HG02970 (cell line): ENCODE measurements around the gene PPP1R1B.

Experiments
- ATAC-seq: cut with Tn5 transposase; IDR thresholded peaks from one replicate; pipeline ENCODE4 v1.9.1; 2021; ENCODE audit warnings: mild to moderate bottlenecking, moderate library complexity, moderate number of reproducible peaks; ENCODE audit not compliant: unreplicated experiment, low FRiP score

Gene PPP1R1B

GRCh38 chr17:39600288-39600996, 26.3 kb upstream of the PPP1R1B start:
- no peak for ATAC-seq

- ATAC-seq, result no peak
Observed at GRCh38 chr17:39600997-39601597, 25.7 kb upstream of the PPP1R1B start.

GRCh38 chr17:39601758-39602532, 24.8 kb upstream of the PPP1R1B start:
- no peak for ATAC-seq

- ATAC-seq, result no peak
Observed at GRCh38 chr17:39602533-39603303, 24.0 kb upstream of the PPP1R1B start.

DNA sequence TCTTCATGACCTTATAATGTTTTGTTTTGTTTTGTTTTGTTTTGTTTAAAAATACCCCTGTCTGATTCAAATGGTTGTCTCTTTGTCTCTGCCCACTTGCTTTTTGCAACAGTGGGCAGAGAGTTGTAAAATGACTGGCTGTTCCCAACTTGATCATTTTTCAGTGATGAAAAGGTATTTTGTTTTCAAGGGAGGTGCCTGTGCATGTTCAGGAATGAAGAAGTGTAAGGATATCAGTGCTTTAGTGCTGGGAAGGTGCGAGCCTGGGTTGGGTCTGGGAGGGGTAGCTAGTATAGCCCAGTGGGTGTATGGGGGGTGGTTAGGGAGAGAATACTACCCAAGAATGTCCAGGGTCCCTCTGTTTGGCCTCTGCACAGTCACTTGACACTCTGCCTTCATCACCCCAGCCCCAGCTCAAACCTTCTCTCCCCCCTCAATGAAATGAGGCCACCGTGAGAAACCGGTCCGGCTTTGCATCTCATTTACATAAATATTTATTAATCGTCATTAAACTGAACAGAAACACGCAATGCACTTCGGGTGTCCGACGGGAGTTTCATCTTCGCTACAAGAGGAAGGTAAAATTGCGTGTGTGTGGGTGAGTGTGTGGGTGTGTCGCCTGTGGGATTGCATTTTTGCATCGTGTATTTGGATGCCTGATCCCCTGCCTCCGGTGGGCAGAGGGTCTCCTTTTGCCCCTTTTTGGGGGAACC, 23.3 kb upstream of the PPP1R1B start:
- no peak for ATAC-seq

DNA sequence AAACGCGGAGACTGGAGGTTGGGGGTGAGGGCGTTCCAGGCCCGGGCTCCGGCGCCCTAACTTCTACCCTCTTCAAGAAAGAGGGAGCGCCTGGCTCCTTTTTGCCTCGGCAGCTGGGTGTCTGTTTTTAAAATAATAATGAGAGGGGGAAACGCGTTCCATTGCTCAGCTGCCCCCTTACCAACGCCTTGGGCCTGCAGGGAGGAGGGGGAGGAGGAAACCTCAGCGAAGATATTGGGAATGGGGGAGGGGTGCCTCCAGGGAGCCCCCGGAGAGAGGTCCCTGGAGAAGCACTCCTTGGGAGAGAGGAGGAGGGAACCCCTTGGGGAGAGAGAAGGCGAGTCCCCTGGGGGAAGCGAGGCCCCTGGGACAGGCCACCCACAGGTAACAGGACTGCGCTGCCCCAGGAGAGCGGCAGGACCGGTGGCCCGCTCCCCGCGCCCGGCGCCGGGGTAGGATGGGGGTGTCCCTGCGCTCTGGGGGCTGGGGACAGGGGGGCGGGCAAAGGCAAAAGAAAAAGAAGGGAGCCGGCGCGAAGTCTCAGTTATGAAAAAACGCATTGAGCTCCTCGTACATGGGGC, 21.8 kb upstream of the PPP1R1B start:
- no peak for ATAC-seq

- no peak for ATAC-seq
Observed at GRCh38 chr17:39605492-39606433, 21.0 kb upstream of the PPP1R1B start.

- no peak for ATAC-seq
Observed at GRCh38 chr17:39606434-39607056, 20.2 kb upstream of the PPP1R1B start.

GRCh38 chr17:39607057-39607850, 19.5 kb upstream of the PPP1R1B start:
- no peak for ATAC-seq

GRCh38 chr17:39607851-39608130, 19.0 kb upstream of the PPP1R1B start, which contains the start of gene NEUROD2:
TSS of gene NEUROD2 (minus strand) at chr17:39607920. CDS start at chr17:39606599, 1,321 bp downstream.
- ATAC-seq, result no peak

DNA sequence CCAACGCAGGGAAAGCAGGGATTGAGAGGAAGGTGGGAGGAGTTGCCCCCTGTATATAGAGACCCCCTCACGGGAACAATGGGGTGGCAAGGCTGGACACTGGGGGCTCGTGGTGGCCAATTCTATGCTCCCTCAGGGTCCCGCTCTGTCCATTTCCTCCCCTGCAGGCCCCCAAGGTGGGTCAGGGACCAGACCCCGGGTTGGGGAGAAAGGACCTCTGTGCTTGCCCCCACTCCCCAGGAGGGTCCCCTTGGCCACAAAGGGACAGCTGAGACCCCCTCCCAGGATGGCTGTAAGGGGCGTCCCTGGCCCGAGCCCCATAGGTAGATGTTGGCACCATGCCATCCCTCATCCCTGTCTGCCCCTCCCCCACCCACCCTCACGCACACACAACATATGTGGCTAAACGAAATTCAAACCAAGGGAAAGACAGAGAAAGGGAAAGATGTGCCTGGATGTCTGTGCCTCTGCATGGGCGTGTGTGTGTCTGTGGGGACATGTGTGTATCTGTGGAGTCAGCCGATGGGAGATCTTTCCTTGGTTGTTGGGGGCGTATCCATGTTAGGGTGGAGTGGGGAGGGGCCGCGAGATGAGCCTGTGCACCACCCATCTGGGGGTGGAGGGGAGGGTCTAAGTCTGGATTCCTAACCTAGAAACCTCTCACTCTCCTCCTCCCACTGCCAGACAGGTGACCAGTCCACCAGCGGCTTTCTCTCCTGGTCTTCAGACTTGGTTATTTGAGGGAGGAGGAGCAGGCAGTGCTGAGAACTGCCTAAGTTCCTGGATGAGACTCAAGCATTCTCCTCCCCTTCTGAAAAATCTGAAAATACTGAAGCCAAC, 18.4 kb upstream of the PPP1R1B start:
- no peak for ATAC-seq

GRCh38 chr17:39609416-39610025, 17.2 kb upstream of the PPP1R1B start:
- ATAC-seq, result no peak

- ATAC-seq, result no peak
Observed at GRCh38 chr17:39611401-39612112, 15.2 kb upstream of the PPP1R1B start.

- no peak for ATAC-seq
Observed at GRCh38 chr17:39612291-39612894, 14.4 kb upstream of the PPP1R1B start.

DNA sequence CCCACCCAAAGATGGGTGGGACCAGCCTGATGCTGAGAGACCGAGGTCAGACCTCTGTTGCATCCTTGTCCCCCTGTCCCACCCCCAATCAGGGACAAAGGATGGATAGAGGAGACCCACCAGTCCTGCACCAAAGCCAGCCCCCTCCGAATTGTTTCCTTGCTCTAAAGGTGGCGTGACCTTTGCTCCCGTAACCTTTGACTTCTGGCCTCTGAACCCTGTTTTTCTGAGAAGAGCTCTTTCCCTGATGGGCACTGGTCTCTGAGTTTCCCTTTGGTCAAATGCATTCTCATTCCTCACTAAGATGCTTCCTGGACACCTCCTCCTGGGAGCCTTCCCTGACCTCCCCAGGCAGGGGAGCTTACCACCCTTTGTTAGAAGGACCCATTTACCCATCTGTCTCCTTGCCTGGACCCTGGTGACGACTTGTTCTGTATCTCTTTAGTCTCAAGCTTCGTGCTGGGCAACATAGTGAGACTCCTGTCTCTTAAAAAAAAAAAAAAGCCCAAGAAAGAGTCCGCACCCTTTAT, 13.8 kb upstream of the PPP1R1B start:
- ATAC-seq, result no peak
